ENCODE measurements around the gene TLR3.
"Not testable (repeated sequence)": the region's sequence is repeated elsewhere in the genome, so short reads cannot be mapped to it uniquely, and the experiment has no call there.

The TLR3 gene

DNA sequence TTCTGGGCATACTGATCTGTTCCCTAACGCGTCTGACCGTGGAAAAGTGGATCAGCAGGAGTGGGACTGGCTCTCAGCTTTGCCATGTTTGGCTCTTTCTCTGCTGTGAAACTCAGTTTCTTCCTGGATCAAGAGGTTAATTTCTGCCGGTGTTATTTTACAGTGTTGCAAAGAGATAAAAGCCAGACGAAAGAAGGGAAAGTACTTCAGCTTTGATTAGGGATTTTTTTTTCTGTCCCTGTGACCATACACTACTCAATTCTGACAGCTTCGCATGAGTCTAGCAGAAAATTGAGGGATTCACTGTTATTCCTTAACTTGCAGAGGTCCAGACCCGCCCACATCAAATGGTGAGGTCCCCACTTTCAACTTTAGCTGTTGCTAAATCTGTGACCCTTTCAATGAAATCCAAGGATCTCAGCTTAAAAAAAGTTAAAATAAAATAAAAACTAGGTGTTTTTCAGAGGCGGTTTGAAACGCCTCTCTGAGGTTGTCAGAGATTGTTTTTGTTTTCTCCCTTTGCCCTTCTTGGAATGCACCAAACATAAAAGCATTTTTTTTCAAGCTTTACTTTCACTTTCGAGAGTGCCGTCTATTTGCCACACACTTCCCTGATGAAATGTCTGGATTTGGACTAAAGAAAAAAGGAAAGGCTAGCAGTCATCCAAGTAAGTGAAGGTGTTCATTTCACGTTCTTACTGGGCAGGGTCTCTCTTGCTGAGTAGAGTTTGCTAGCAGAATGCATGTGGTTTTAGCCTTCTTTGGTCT, at the start of gene TLR3:
Gene TLR3, plus strand, starts transcription at position 576 of the 768 bp plus-strand sequence. CDS start 7,464 bp downstream, outside the sequence.
- DNase-seq (ENCODE audit: low read depth) = no peak

DNA sequence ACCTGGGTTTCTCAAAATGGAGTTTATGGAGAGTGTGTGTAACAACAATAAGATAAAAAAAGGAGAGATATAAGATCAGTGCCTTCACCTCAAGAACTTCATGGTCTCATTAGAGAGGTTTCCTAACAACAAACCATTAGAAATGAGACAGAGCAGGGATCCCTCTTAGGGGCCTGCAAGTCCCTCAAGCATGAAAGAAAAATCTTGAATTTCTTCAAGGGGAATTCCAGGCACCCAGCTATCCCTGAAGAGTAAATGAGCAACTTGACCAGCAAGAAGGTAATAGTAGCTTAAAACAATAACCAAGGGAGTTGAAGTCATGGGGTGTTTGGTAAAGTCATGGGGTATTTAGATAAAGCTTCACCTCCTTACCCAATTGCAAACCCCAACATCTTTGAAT, 49.7 kb upstream of the TLR3 start:
- DNase-seq (ENCODE audit: low read depth) = no peak

DNA sequence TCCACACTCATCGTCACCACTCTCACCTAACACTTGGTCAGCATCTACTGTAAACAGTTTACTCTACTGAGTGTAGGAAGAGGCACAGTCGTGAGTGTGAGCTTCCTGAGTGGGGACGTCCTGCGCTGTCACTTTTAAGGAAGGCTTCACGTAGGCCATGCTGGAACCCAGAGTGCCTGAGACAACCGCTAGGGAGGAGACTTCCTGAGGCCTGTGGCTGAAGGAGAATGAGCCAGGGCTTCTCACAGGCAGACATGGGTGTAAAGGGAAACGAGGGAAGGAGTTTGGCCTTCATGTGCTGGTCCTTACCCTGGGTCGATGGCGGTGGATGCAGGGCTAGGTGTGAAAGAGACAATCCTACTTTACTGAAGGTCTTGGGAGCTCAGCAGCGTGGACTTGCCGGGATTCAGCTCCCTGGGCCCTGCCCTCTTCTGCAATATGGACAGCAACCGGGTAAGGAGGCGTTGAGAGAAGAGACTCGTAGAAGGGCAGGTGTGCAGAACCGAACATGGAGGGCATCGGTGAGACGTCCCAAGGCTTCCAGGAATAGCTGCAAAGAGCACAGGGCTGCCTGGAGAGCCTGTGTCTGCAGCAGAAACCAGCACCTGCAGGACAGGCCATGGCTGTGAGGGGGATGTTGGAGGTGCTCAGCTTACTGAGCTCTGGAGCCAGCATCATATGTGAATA, 48.7 kb upstream of the TLR3 start:
- no peak for DNase-seq (ENCODE audit: low read depth)

- no peak for DNase-seq (ENCODE audit: low read depth)
These were observed 48.1 kb upstream of the TLR3 start for GRCh38 chr4:186020793-186021407.

GRCh38 chr4:186021461-186022167, 47.3 kb upstream of the TLR3 start:
- DNase-seq (ENCODE audit: low read depth) = no peak

- no peak for DNase-seq (ENCODE audit: low read depth)
These were observed 45.0 kb upstream of the TLR3 start for GRCh38 chr4:186023975-186024374.

GRCh38 chr4:186024637-186025407, 44.1 kb upstream of the TLR3 start:
- DNase-seq (ENCODE audit: low read depth) = no peak

DNA sequence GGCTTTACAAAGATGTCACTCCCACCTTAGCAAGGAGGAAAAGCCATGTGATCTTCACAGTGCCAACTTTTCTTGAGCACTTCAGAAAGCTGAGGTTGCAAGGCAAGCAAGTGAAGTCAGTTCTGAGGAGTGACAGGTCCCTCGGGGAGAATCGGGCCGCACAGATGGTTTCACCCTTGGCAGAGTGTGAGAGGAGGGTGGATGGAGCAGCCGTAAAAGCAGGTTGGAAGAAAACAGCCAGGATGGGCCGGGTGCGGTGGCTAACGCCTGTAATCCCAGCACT, 43.6 kb upstream of the TLR3 start:
- DNase-seq (ENCODE audit: low read depth) = no peak

GRCh38 chr4:186027405-186027804, 41.6 kb upstream of the TLR3 start:
- no peak for DNase-seq (ENCODE audit: low read depth)

GRCh38 chr4:186029571-186030398, 39.2 kb upstream of the TLR3 start:
- no peak for DNase-seq (ENCODE audit: low read depth)

DNA sequence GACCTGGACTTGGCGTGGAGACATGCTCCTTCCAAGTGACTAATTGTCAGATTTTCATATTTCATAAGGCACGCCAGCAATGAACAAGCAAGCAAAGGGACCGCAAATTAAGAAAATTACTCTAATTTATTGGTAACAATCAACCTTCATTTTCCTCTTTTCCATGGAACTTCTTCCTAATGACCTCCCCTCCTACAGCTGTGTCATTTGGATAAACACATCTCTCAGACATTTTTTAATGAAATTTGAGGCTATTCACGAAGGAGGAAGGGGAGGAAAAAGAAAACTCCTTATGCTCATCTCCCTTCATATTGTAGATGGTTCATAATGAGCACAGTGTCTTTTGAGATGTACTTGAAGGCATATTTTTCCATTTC, 38.6 kb upstream of the TLR3 start:
- no peak for DNase-seq (ENCODE audit: low read depth)

DNA sequence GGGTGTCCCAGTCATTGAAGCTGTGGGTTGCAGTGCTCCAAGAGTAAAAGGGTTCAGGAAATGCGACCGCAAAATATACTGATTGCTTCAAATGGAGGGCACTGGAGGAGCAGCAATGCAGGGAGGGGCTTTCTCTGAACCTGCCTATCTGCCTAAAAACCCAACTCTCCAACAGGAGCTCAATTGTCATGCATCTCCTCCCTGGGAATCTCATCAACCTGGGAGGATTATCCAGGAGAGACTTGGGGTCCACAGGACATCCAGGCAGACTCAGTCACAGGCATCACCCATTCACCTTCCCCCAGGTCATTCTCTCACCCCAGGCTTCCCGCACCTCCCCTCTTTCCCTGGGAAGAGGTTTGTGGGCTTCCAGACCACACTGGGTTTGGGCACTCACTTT, 38.2 kb upstream of the TLR3 start:
- DNase-seq (ENCODE audit: low read depth) = no peak

- DNase-seq (ENCODE audit: low read depth) = no peak
These were observed 36.7 kb upstream of the TLR3 start for GRCh38 chr4:186032259-186032658.

DNA sequence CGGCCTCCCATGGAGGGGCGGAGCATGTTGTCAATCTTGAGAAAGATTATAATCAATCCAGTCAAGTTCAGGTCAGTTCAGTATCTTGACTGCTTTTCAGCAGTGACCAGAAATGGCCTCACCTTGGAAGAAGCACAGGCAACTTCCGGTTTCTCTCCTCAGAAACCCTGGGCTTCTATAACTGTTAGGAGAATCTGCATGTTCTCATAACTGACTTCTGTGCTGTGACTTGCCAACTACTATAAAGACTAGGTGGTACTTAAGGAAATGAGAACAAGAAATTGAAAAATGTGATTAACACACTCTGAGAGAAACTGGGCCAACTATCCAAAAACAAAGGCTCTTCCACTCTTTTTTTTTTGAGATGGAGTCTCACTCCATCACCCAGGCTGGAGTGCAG, 35.9 kb upstream of the TLR3 start:
- DNase-seq (ENCODE audit: low read depth) = no peak

- not testable (repeated sequence) for DNase-seq (ENCODE audit: low read depth)
These were observed 34.3 kb upstream of the TLR3 start for GRCh38 chr4:186034613-186035012.

- DNase-seq (ENCODE audit: low read depth) = no peak
These were observed 31.9 kb upstream of the TLR3 start for GRCh38 chr4:186036976-186037581.

DNA sequence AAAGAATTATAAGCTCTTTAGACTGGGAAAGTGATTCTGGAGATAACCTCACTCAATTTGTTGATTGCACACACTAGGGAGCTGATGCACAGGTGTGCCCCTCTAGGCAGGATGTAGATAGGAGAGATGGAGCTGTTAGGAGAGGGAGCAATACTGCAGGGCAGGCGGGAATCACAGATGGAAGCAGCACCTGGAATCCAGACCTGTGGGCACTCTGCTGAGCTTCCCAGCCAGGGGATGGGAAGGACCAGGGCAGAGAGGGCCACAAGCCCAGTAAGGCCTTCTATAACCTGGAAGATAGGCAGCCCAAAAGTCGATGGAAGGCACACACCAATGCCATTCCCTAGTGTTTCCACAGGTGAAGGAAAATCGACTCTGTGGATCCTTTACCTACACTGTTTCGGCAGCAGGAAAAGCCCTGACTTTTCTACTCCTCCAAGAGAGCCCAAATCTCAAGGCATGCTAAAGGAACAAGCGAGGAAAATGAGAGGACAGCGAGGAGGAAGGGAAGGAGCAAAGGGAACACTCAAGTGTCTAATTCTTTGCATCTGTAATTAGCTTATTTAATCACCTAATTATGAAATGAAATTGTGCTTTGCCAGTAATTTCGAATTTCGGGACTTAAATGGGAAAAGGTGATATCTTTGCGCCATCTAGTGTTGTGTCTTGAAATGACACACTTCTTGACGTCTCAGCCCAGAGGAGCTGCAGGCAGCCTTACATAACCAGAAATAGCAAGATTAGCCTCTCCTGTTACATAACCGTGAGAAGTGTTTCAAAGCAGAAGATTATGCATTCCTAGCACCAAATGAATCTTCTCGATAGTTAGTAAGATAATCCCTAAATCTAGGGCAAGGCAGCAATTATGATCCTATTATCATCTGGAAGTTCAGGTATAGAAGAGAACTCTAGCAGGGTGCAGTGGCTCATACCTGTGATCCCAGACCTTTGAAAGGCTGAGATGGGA, 31.0 kb upstream of the TLR3 start:
- no peak for DNase-seq (ENCODE audit: low read depth)

- no peak for DNase-seq (ENCODE audit: low read depth)
These were observed 29.3 kb upstream of the TLR3 start for GRCh38 chr4:186039697-186040096.

DNA sequence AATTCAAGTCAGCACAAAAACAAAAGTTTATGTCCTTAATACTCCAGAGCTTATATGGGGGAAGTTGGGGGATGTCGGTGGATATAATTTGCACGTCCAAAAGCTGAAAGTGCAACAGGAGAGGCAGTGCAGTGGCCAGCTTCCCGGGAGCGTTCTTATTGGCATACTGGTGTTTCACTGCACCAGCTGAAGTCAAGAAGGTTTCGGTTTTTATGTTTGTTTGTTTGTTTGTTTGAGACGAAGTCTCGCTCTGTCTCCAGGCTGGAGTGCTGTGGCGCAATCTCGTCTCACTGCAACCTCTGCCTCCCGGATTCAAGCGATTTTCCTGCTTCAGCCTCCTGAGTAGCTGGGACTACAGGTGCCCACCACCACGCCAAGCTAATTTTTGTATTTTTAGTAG, 28.6 kb upstream of the TLR3 start:
- DNase-seq (ENCODE audit: low read depth) = no peak

DNA sequence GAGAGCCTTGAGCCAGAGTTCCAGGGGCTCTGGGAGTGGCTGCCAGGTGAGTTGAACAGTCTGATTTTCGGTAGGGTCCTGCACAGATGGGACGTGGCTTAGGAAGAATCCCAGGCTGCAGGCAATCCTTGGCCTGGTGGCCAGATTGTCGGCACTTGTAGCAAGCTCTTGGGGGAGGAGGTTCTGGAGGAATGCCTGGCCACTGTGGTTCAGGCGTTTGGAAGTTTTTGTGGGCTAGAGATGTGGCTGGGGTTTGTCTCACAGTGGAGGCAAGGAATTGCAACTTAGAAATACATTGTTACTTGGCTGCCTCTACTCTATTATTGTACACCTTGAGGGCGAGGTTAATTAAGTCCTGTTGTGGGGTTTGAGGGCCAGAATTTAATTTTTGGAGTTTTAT, 21.5 kb upstream of the TLR3 start:
- not testable (repeated sequence) for DNase-seq (ENCODE audit: low read depth)
